HCT116 (cell line): Measurements from ENCODE around the gene ZBTB7C.

Experiments
- CEBPB ChIP-seq: IDR thresholded peaks from 2 replicates; pipeline ENCODE4 v1.6.1; 2012; ENCODE audit warnings: low read depth
- CTCF ChIP-seq, 3 experiments: fragments of 200-600 bp in 1 of 3; sonication (generic) in 1 of 3; IDR thresholded peaks in 2 of 3; conservative IDR thresholded peaks in 1 of 3; 2 replicates each; pipeline ENCODE4 v1.5.1; 2012 to 2017; ENCODE audit warnings: low read depth in 2 of 3, low read length in 2 of 3, antibody characterized with exemption in 1 of 3, borderline replicate concordance in 1 of 3, control low read depth in 1 of 3, mild to moderate bottlenecking in 1 of 3, mixed read lengths in 1 of 3, mixed run types in 1 of 3, moderate library complexity in 1 of 3; ENCODE audit not compliant: insufficient read depth in 1 of 3
- EZH2 ChIP-seq: fragments of 200-600 bp; sonication (generic); IDR thresholded peaks from 2 replicates; pipeline ENCODE4 v1.6.1; 2017; ENCODE audit warnings: antibody characterized with exemption, mixed run types
- POLR2A ChIP-seq: IDR thresholded peaks from 2 replicates; pipeline ENCODE4 v1.7.0; 2011; ENCODE audit warnings: borderline replicate concordance; ENCODE audit not compliant: insufficient read depth, insufficient read length; ENCODE audit errors: extremely low read depth
- POLR2AphosphoS5 ChIP-seq: IDR thresholded peaks from 2 replicates; pipeline ENCODE4 v1.6.1; 2011; ENCODE audit warnings: mild to moderate bottlenecking, low read depth, low read length, moderate library complexity
- SP1 ChIP-seq: IDR thresholded peaks from 2 replicates; pipeline ENCODE4 v1.6.1; 2012; ENCODE audit warnings: low read depth
- TCF7L2 ChIP-seq: IDR thresholded peaks from 2 replicates; pipeline ENCODE4 v1.7.0; 2011; ENCODE audit warnings: borderline replicate concordance, inconsistent platforms; ENCODE audit not compliant: insufficient read depth, insufficient read length; ENCODE audit errors: extremely low read depth
- YY1 ChIP-seq: IDR thresholded peaks from 2 replicates; pipeline ENCODE4 v1.6.1; 2011; ENCODE audit warnings: low read length, low read depth, moderate library complexity, mild to moderate bottlenecking; ENCODE audit not compliant: insufficient replicate concordance; ENCODE audit errors: extremely low read depth
- ZBTB33 ChIP-seq: IDR thresholded peaks from 2 replicates; pipeline ENCODE4 v1.6.1; 2011; ENCODE audit warnings: mild to moderate bottlenecking, low read length, moderate library complexity; ENCODE audit not compliant: insufficient replicate concordance; ENCODE audit errors: extremely low read depth

GRCh38 chr18:48348739-48349138, 60.4 kb downstream of the ZBTB7C start:
- TF ChIP-seq CTCF (IDR thresholded peaks at IDR 0.05 in 2 of 3, conservative IDR thresholded peaks at IDR 0.05 in 1 of 3; ENCODE audit: borderline replicate concordance in 1 of 3, insufficient read depth in 1 of 3, low read depth in 2 of 3, low read length in 2 of 3) = no peak
- no peak for TF ChIP-seq CEBPB
- no peak for TF ChIP-seq EZH2
- no peak for TF ChIP-seq TCF7L2
- TF ChIP-seq POLR2A = no peak
- no peak for TF ChIP-seq POLR2AphosphoS5
- no peak for TF ChIP-seq YY1
- TF ChIP-seq ZBTB33 = no peak
- TF ChIP-seq SP1 = no peak
